ENCODE results near the gene USP47. TPM values are rescaled to one million over a fixed set of nuclear protein-coding genes. Genes with fewer than 3 reads are reported as not detected.

The USP47 gene
- total and polyA plus RNA-seq, 9 of the 15 experiments (the other 6 are each of a cell fraction or from before 2014, with no cell fraction given): 13.1 to 63.6 (median 34.7) TPM

DNA sequence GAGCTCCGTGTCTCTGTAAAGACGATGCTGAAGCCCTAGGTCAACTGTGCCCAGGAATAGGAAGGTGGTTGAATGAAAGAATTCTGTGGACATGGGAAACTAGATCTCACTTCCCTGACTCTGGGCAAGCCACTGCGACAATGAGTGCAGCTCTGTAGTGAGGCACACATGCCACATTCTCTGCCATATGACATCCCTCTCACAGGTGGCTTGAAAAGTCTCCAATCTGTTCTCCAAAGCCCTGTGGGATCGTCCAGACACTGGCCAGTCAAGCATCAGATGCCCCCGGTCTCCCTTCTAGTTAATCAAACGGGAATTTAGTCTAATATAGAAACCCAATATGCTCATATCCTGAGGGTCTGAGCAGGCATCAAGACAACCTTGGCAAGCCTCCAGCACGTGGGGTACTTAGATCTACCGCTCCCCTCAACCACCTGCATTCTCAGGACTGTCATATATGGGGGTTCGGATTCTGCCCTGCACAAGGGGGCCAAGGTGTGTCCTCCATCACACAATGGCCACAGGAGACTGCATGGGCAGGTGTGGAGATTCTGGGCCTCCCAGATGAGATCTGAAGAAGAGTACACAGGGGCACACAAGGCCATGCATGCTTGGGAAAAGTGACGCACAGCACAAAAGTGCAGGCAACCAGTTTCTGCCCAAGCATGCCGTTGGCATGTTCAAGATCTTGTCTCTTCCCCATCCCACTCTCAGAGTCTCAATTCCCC, 154.7 kb downstream of the USP47 start:
- 0% methylated on average over 11 of the region's 11 CpGs for WGBS (ENCODE audit: insufficient coverage, low coverage, missing lambda C conversion rate)
- FAIRE-seq: no peak

More for the DNA sequence above, 154.7 kb downstream of the USP47 start:
- POLR2A ChIA-PET: no interaction called here
- H2AFZ ChIP-seq (ENCODE audit: low read depth, low read length): no peak overlapping the region
- intact Hi-C loops (cut with micrococcal nuclease) (no loop called here), in situ Hi-C loops (cut with MboI) (no loop called here)
- H3K4me2 ChIP-seq (ENCODE audit: insufficient read depth, low read length): no peak overlapping the region
- H3K27me3 ChIP-seq (ENCODE audit: control insufficient read depth in 2 of 2, insufficient read depth in 2 of 2, low read length in 2 of 2): peaks cover 64 to 65% of the 10 kb centered on the region in 2 experiments
- no TSS peak for BruUV-seq (replicated peaks)
- H3K36me3 ChIP-seq (ENCODE audit: control insufficient read depth, insufficient read depth, low read length): no peaks in the 10 kb centered on the region
- ATAC-seq (no peak), DNase-seq (ENCODE audit: extremely low read depth in 1 of 4, low spot score in 3 of 4) (no peak)
- no peak overlapping the region for H3K4me3 ChIP-seq
- H4K20me1 ChIP-seq (replicated peaks; ENCODE audit: control insufficient read depth, insufficient read depth, low read length): no peaks in the 10 kb centered on the region; the same call in 1 of the 2 replicates
- H3K9me1 ChIP-seq (ENCODE audit: control insufficient read depth, insufficient read depth, low read length): no peaks in the 10 kb centered on the region
- no peak overlapping the region for H3K9ac ChIP-seq (ENCODE audit: insufficient read depth in 1 of 2, low read depth in 2 of 2, low read length in 2 of 2)
- H3K27ac ChIP-seq (ENCODE audit: extremely low read depth, low read depth, low read length): no peak overlapping the region
- no peaks in the 10 kb centered on the region for H3K79me2 ChIP-seq (ENCODE audit: control insufficient read depth, insufficient read depth, low read length)
- H3K9me3 ChIP-seq (replicated peaks; ENCODE audit: control insufficient read depth, insufficient read depth, low read depth, low read length): no peaks in the 10 kb centered on the region
- TF ChIP-seq ZKSCAN8 (CRISPR knock-in tag; IDR thresholded peaks at IDR 0.05) (no peak), CHCHD3 (CRISPR knock-in tag; IDR thresholded peaks at IDR 0.05) (no peak), DMBX1 (CRISPR knock-in tag; IDR thresholded peaks at IDR 0.05; ENCODE audit: borderline replicate concordance) (no peak), LCOR (CRISPR knock-in tag; IDR thresholded peaks at IDR 0.05) (no peak), FOXM1 (IDR thresholded peaks at IDR 0.05; ENCODE audit: low read depth) (no peak), FOXM1 (CRISPR knock-in tag; IDR thresholded peaks at IDR 0.05; ENCODE audit: low read depth) (no peak), FOXA1 (IDR thresholded peaks at IDR 0.05; ENCODE audit: borderline replicate concordance) (no peak), MED1 (CRISPR knock-in tag; IDR thresholded peaks at IDR 0.05; ENCODE audit: borderline replicate concordance) (no peak)
- TF ChIP-seq, protein P1, sequence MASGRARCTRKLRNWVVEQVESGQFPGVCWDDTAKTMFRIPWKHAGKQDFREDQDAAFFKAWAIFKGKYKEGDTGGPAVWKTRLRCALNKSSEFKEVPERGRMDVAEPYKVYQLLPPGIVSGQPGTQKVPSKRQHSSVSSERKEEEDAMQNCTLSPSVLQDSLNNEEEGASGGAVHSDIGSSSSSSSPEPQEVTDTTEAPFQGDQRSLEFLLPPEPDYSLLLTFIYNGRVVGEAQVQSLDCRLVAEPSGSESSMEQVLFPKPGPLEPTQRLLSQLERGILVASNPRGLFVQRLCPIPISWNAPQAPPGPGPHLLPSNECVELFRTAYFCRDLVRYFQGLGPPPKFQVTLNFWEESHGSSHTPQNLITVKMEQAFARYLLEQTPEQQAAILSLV (tag; IDR thresholded peaks at IDR 0.05): no peak
- TF ChIP-seq, protein P2, sequence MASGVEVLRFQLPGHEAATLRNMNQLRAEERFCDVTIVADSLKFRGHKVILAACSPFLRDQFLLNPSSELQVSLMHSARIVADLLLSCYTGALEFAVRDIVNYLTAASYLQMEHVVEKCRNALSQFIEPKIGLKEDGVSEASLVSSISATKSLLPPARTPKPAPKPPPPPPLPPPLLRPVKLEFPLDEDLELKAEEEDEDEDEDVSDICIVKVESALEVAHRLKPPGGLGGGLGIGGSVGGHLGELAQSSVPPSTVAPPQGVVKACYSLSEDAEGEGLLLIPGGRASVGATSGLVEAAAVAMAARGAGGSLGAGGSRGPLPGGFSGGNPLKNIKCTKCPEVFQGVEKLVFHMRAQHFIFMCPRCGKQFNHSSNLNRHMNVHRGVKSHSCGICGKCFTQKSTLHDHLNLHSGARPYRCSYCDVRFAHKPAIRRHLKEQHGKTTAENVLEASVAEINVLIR (CRISPR knock-in tag; IDR thresholded peaks at IDR 0.05): no peak
- H3K4me1 ChIP-seq (replicated peaks in 1 of 2; ENCODE audit: control insufficient read depth in 2 of 2, insufficient read depth in 2 of 2, low read length in 2 of 2): no peaks in the 10 kb centered on the region
- CTCF ChIA-PET (ENCODE audit: low intra/inter-chr PET ratio): no interaction called here
